Calu3 (cell line): ENCODE data around the gene HEATR5A. TPM values are rescaled to one million over a fixed set of nuclear protein-coding genes. Genes with fewer than 3 reads are reported as not detected.

Experiments used
- BruUV-seq: library from RNA; stranded (reverse); fragments of 400-500 nt; replicated peaks from 2 replicates; lab custom pipeline; 2021; lab: Mats Ljungman, UMichigan
- CTCF ChIA-PET: fragments of 300-600 bp; sonication (Branson Sonifier 250); formaldehyde crosslinking; loops from one replicate; lab custom pipeline; 2022; ENCODE audit warnings: antibody characterized with exemption; lab: Charles Lee
- DNase-seq: peaks from one replicate; pipeline ENCODE4 v3.0.0; 2022
- H3K27ac Mint-ChIP-seq: one replicate; pipeline ENCODE4 v1.8.0; 2022; ENCODE audit warnings: mixed read lengths; ENCODE audit not compliant: unreplicated experiment
- H3K27me3 Mint-ChIP-seq: one replicate; pipeline ENCODE4 v1.8.0; 2022; ENCODE audit warnings: mixed read lengths; ENCODE audit not compliant: unreplicated experiment
- H3K36me3 Mint-ChIP-seq: one replicate; pipeline ENCODE4 v1.8.0; 2022; ENCODE audit warnings: mild to moderate bottlenecking, moderate library complexity, mixed read lengths; ENCODE audit not compliant: insufficient read depth, unreplicated experiment
- H3K4me1 Mint-ChIP-seq: one replicate; pipeline ENCODE4 v1.8.0; 2022; ENCODE audit warnings: mild to moderate bottlenecking, low read depth, mixed read lengths; ENCODE audit not compliant: unreplicated experiment
- H3K4me3 Mint-ChIP-seq: one replicate; pipeline ENCODE4 v1.8.0; 2022; ENCODE audit warnings: mild to moderate bottlenecking, low read depth, moderate library complexity, mixed read lengths; ENCODE audit not compliant: unreplicated experiment
- H3K9me3 Mint-ChIP-seq: one replicate; pipeline ENCODE4 v1.8.0; 2022; ENCODE audit warnings: low read depth, mixed read lengths; ENCODE audit not compliant: unreplicated experiment
- CTCF ChIP-seq: fragments of 200-600 bp; IDR thresholded peaks from one replicate; pipeline ENCODE4 v1.8.0; 2022; ENCODE audit warnings: antibody characterized with exemption; ENCODE audit not compliant: unreplicated experiment
- intact Hi-C: fragments of 100-400 bp; cut with micrococcal nuclease; formaldehyde crosslinking; loops from one replicate; pipeline ENCODE4 v1.10.0; 2022; ENCODE audit not compliant: unreplicated experiment
- total RNA-seq: library from RNA; stranded (reverse); gene quantifications from 2 replicates; pipeline ENCODE4 v1.2.3, GENCODE V29; 2022

HEATR5A gene
- total RNA-seq, 1 experiment from 2014 or later: 28.9 TPM

DNA sequence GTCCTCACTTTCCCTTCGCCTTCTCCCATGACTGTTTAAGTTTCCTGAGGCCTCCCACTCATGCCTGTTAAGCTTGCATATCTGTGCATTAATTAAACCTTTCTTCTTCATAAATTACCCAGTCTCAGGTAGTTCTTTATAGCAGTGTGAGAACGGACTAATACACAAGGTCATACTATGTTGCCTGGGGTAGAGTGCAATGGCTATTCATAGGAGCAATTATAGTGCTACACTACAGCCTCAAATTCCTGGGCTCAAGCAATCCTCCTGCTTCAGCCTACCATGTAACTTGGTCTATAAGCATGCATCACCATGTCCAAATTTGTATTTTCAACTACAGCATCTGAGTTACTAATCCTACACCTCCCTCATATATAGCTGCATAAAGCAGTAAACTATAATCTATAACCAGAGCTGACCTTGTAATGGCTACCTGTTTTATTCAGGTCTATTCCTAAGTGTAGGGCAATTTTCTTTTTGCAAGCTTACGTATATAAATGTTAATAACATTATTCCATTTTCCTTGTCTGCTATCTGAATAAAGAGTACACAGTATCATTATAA lies 18.9 kb downstream of the HEATR5A start:
- CTCF ChIA-PET: no interaction called here
- H3K9me3 Mint-ChIP-seq: no peaks in the 10 kb centered on the region
- H3K27ac Mint-ChIP-seq: no peak overlapping the region
- H3K36me3 Mint-ChIP-seq: no peaks in the 10 kb centered on the region
- BruUV-seq: no TSS peak
- DNase-seq: no peak
- TF ChIP-seq CTCF: no peak
- H3K4me3 Mint-ChIP-seq: no peak overlapping the region
- H3K4me1 Mint-ChIP-seq: no peaks in the 10 kb centered on the region
- intact Hi-C loops: no loop called here
- no peaks in the 10 kb centered on the region for H3K27me3 Mint-ChIP-seq

DNA sequence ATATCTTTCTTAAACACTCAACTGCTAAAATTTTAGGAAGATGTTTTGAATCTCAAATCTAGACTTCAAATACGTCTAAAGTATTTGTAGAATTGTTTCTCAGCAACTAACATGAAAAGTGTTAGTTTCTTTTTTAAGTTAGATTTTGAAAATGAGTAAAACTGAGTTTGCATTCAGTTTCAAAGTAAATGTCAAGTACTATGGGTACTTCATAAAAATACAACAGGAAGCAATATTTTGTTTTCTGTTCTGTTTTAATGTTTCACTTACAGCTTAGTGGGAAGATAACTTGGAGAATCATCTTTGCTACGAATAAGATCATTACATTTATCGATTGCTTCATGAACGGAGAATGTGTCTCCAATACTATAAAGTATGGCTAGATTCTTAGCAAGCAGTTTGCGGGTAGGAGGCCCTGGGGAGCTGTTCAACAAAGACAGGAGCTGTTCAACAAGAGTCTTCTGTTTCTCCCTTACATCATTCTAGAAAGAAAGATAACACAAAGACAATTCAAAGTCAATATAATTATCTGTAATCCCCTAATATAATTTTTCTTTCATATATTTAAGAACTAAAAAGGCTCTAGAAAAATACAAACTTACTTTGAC lies 20.2 kb downstream of the HEATR5A start:
- no peaks in the 10 kb centered on the region for H3K4me1 Mint-ChIP-seq
- no peaks in the 10 kb centered on the region for H3K9me3 Mint-ChIP-seq
- intact Hi-C loops: no loop called here
- no peaks in the 10 kb centered on the region for H3K36me3 Mint-ChIP-seq
- H3K27me3 Mint-ChIP-seq: no peaks in the 10 kb centered on the region
- no peak overlapping the region for H3K4me3 Mint-ChIP-seq
- H3K27ac Mint-ChIP-seq: no peak overlapping the region
- CTCF ChIA-PET: no interaction called here
- DNase-seq: no peak
- no peak for TF ChIP-seq CTCF
- no TSS peak for BruUV-seq

DNA sequence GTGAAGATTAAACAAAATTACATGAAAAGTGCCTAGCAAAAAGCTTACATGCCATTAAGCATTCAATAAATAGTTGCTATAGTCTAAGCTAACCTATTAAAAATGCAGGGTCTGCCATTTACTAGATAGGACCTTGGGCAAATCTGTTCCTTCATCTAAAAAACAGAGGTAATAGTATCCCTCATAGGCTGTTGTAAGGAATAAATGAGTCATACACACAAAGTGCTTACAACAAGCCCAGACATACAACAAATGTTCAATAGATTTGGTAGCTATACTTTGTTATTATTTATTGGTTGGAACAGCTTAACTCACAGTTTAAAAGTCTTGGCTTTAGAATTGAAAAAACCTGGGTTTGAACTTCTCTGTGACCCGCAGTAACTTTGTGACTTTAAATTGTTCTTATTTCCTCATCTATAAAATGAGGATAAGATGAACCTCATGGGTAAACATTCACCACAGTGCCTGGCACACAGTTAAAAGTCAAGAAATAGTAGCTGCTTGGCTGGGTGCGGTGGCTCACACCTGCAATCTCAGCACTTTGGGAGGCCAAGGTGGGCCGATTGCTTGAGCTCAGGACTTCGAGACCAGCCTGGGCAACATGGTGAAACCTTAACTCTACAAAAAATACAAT lies 24.7 kb downstream of the HEATR5A start:
- no TSS peak for BruUV-seq
- intact Hi-C loops: no loop called here
- DNase-seq: no peak
- Mint-ChIP-seq H3K27ac (no peak overlapping the region), H3K27me3 (no peaks in the 10 kb centered on the region), H3K4me3 (no peak overlapping the region), H3K9me3 (no peaks in the 10 kb centered on the region), H3K36me3 (no peaks in the 10 kb centered on the region), H3K4me1 (no peaks in the 10 kb centered on the region)
- no peak for TF ChIP-seq CTCF
- CTCF ChIA-PET: no interaction called here

GRCh38 chr14:31395119-31395518 lies 25.2 kb downstream of the HEATR5A start:
- no peak for DNase-seq
- BruUV-seq: no TSS peak
- no peak for TF ChIP-seq CTCF
- Mint-ChIP-seq H3K4me1 (no peaks in the 10 kb centered on the region), H3K4me3 (no peak overlapping the region), H3K36me3 (no peaks in the 10 kb centered on the region), H3K27me3 (no peaks in the 10 kb centered on the region), H3K9me3 (no peaks in the 10 kb centered on the region), H3K27ac (no peak overlapping the region)
- intact Hi-C loops: no loop called here
- CTCF ChIA-PET: no interaction called here
